HEK293 (cell line): ENCODE measurements around the gene ACSL5.

Source experiments
- GLI2 ChIP-seq: fragments of 450-650 bp; formaldehyde crosslinking; IDR thresholded peaks from 2 replicates; pipeline ENCODE4; 2017; ENCODE audit warnings: missing biosample characterization, missing genetic modification characterization, low read depth, borderline replicate concordance
- KLF7 ChIP-seq: fragments of 450-650 bp; formaldehyde crosslinking; IDR thresholded peaks from 2 replicates; pipeline ENCODE4 v1.5.1; 2016; ENCODE audit warnings: missing biosample characterization, missing genetic modification characterization, borderline replicate concordance
- MZF1 ChIP-seq: fragments of 450-650 bp; formaldehyde crosslinking; IDR thresholded peaks from 2 replicates; pipeline ENCODE4 v1.5.1; 2017; ENCODE audit warnings: missing biosample characterization, missing genetic modification characterization, borderline replicate concordance
- SP3 ChIP-seq: fragments of 450-650 bp; formaldehyde crosslinking; IDR thresholded peaks from 2 replicates; pipeline ENCODE4 v1.5.1; 2016; ENCODE audit warnings: missing biosample characterization, missing genetic modification characterization
- SP7 ChIP-seq: fragments of 450-650 bp; formaldehyde crosslinking; IDR thresholded peaks from 2 replicates; pipeline ENCODE4 v1.5.1; 2016; ENCODE audit warnings: missing biosample characterization, missing genetic modification characterization
- ZEB2 ChIP-seq: fragments of 450-650 bp; formaldehyde crosslinking; IDR thresholded peaks from 2 replicates; pipeline ENCODE4 v1.5.1; 2016; ENCODE audit warnings: missing biosample characterization, missing genetic modification characterization
- ZFHX2 ChIP-seq: fragments of 450-650 bp; formaldehyde crosslinking; conservative IDR thresholded peaks from 2 replicates; pipeline ENCODE4 v1.5.1; 2016; ENCODE audit warnings: missing biosample characterization, missing genetic modification characterization
- ZFP3 ChIP-seq: fragments of 450-650 bp; formaldehyde crosslinking; IDR thresholded peaks from 2 replicates; pipeline ENCODE4 v1.5.1; 2016; ENCODE audit warnings: low read depth, missing biosample characterization, missing genetic modification characterization
- ZNF214 ChIP-seq: fragments of 450-650 bp; formaldehyde crosslinking; IDR thresholded peaks from 2 replicates; pipeline ENCODE4 v1.5.1; 2017; ENCODE audit warnings: missing biosample characterization, mild to moderate bottlenecking, missing genetic modification characterization, borderline replicate concordance
- ZNF350 ChIP-seq: fragments of 450-650 bp; formaldehyde crosslinking; IDR thresholded peaks from 2 replicates; pipeline ENCODE4 v1.5.0; 2017; ENCODE audit warnings: missing biosample characterization, mild to moderate bottlenecking, missing genetic modification characterization
- ZNF426 ChIP-seq: fragments of 450-650 bp; formaldehyde crosslinking; IDR thresholded peaks from 2 replicates; pipeline ENCODE4 v1.5.1; 2017; ENCODE audit warnings: missing biosample characterization, missing genetic modification characterization, mild to moderate bottlenecking, inconsistent platforms, moderate library complexity
- ZNF548 ChIP-seq: fragments of 450-650 bp; formaldehyde crosslinking; IDR thresholded peaks from 2 replicates; pipeline ENCODE4 v1.5.1; 2016; ENCODE audit warnings: missing biosample characterization, missing genetic modification characterization
- ZNF585B ChIP-seq: fragments of 450-650 bp; formaldehyde crosslinking; IDR thresholded peaks from 2 replicates; pipeline ENCODE4 v1.5.1; 2016; ENCODE audit warnings: missing biosample characterization, missing genetic modification characterization
- ZNF624 ChIP-seq: fragments of 450-650 bp; formaldehyde crosslinking; IDR thresholded peaks from 2 replicates; pipeline ENCODE4 v1.5.1; 2017; ENCODE audit warnings: missing biosample characterization, missing genetic modification characterization
- ZNF707 ChIP-seq: fragments of 450-650 bp; formaldehyde crosslinking; IDR thresholded peaks from 2 replicates; pipeline ENCODE4 v1.5.1; 2016; ENCODE audit warnings: missing biosample characterization, missing genetic modification characterization
- ZNF785 ChIP-seq: fragments of 450-650 bp; formaldehyde crosslinking; IDR thresholded peaks from 2 replicates; pipeline ENCODE4 v1.5.1; 2016; ENCODE audit warnings: missing biosample characterization, missing genetic modification characterization
- ZNF792 ChIP-seq: fragments of 450-650 bp; formaldehyde crosslinking; IDR thresholded peaks from 2 replicates; pipeline ENCODE4 v1.5.1; 2016; ENCODE audit warnings: missing biosample characterization, missing genetic modification characterization
- TF ChIP-seq, protein P1 (sequence below): fragments of 450-650 bp; formaldehyde crosslinking; IDR thresholded peaks from 2 replicates; pipeline ENCODE4 v1.5.1; 2016; ENCODE audit warnings: missing biosample characterization, missing genetic modification characterization
- TF ChIP-seq, protein P2 (sequence below): fragments of 450-650 bp; formaldehyde crosslinking; optimal IDR thresholded peaks from 2 replicates; pipeline ENCODE3; 2016; ENCODE audit warnings: missing biosample characterization, mild to moderate bottlenecking, missing genetic modification characterization
- TF ChIP-seq, protein P3 (sequence below): fragments of 450-650 bp; formaldehyde crosslinking; IDR thresholded peaks from 2 replicates; pipeline ENCODE4 v1.5.1; 2016; ENCODE audit warnings: missing biosample characterization, missing genetic modification characterization
- TF ChIP-seq, protein P4 (sequence below): fragments of 450-650 bp; formaldehyde crosslinking; IDR thresholded peaks from 2 replicates; pipeline ENCODE4 v1.5.1; 2017; ENCODE audit warnings: missing biosample characterization, missing genetic modification characterization
- TF ChIP-seq, protein P5 (sequence below): fragments of 450-650 bp; formaldehyde crosslinking; IDR thresholded peaks from 2 replicates; pipeline ENCODE4 v1.5.1; 2016; ENCODE audit warnings: missing biosample characterization, missing genetic modification characterization
- TF ChIP-seq, protein P6 (sequence below): fragments of 450-650 bp; formaldehyde crosslinking; IDR thresholded peaks from 2 replicates; pipeline ENCODE4 v1.5.1; 2016; ENCODE audit warnings: missing biosample characterization, missing genetic modification characterization
- TF ChIP-seq, protein P7 (sequence below): fragments of 450-650 bp; formaldehyde crosslinking; IDR thresholded peaks from 2 replicates; pipeline ENCODE4 v1.5.0; 2017; ENCODE audit warnings: missing biosample characterization, missing genetic modification characterization, borderline replicate concordance
- TF ChIP-seq, protein P8 (sequence below): fragments of 450-650 bp; formaldehyde crosslinking; IDR thresholded peaks from 2 replicates; pipeline ENCODE4 v1.5.1; 2017; ENCODE audit warnings: missing biosample characterization, missing genetic modification characterization

ACSL5 gene

DNA sequence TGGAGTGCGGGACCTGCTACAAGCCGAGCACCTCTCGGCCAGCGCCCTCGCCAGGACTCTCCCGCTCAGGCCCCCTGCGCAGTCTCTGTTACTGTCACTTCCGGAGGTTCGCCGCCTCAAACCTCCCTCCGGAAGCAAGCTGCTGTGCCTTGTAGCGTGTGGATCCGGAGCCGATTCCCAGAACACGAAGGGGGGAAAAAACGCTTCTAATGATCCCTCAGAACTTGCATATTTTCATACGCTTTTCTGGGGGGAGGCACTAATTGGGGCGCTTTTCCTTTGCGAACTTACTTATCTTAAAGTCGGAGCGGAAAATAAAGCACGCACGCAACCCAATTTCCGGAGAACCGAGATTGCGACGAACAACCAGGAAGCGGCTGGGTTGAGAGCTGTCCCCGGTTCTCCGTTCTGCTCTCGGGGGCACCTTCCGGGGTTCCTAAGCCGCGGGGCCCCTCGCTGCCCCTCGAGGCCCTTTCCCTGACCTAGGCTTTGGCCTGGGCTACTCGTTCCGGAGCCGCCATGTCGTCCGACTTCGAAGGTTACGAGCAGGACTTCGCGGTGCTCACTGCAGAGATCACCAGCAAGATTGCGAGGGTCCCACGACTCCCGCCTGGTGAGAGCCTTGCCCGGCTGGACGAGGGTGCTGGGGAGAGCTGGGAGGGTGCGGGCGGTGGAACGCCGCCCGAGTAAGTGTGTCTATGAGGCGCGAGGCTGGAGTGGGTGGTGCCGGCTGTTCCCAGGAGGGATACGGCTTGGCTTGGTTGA is 73.1 kb downstream of the ACSL5 start, which contains the start of the genes VTI1A and ZDHHC6 (continued):
- TF ChIP-seq ZNF707 (tag by site-specific recombination) (no peak), GLI2 (tag by site-specific recombination) (no peak), ZNF350 (tag by site-specific recombination) (no peak), ZFP3 (tag by site-specific recombination) (0 out of 2 replicates have a peak, but pooled peaks have one; percentile 46), MZF1 (tag by site-specific recombination) (no peak; the same call in 1 of the 2 replicates), ZNF624 (tag by site-specific recombination) (0 out of 2 replicates have a peak, but pooled peaks have one; percentile 24), ZNF548 (tag by site-specific recombination) (no peak), ZNF792 (no peak), SP3 (tag by site-specific recombination) (peak; percentile 65), ZNF426 (tag by site-specific recombination) (0 out of 2 replicates have a peak, but pooled peaks have one; percentile 13), ZEB2 (peak; percentile 78), KLF7 (tag by site-specific recombination) (peak; percentile 67; the same call in 1 of the 2 replicates), ZNF585B (tag by site-specific recombination) (no peak), ZFHX2 (tag by site-specific recombination) (no peak), ZNF214 (tag by site-specific recombination) (no peak), SP7 (tag by site-specific recombination) (peak; percentile 85), ZNF785 (tag by site-specific recombination) (no peak)
- TF ChIP-seq, protein P1, sequence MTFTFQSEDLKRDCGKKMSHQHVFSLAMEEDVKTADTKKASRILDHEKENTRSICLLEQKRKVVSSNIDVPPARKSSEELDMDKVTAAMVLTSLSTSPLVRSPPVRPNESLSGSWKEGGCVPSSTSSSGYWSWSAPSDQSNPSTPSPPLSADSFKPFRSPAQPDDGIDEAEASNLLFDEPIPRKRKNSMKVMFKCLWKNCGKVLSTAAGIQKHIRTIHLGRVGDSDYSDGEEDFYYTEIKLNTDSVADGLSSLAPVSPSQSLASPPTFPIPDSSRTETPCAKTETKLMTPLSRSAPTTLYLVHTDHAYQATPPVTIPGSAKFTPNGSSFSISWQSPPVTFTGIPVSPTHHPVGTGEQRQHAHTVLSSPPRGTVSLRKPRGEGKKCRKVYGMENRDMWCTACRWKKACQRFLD (tag by site-specific recombination), result no peak
- TF ChIP-seq, protein P2, sequence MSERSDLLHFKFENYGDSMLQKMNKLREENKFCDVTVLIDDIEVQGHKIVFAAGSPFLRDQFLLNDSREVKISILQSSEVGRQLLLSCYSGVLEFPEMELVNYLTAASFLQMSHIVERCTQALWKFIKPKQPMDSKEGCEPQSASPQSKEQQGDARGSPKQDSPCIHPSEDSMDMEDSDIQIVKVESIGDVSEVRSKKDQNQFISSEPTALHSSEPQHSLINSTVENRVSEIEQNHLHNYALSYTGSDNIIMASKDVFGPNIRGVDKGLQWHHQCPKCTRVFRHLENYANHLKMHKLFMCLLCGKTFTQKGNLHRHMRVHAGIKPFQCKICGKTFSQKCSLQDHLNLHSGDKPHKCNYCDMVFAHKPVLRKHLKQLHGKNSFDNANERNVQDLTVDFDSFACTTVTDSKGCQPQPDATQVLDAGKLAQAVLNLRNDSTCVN (tag by site-specific recombination), result peak; percentile 29
- TF ChIP-seq, protein P3, sequence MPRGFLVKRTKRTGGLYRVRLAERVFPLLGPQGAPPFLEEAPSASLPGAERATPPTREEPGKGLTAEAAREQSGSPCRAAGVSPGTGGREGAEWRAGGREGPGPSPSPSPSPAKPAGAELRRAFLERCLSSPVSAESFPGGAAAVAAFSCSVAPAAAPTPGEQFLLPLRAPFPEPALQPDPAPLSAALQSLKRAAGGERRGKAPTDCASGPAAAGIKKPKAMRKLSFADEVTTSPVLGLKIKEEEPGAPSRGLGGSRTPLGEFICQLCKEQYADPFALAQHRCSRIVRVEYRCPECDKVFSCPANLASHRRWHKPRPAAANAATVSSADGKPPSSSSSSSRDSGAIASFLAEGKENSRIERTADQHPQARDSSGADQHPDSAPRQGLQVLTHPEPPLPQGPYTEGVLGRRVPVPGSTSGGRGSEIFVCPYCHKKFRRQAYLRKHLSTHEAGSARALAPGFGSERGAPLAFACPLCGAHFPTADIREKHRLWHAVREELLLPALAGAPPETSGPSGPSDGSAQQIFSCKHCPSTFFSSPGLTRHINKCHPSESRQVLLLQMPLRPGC (tag by site-specific recombination), result peak; percentile 76; the same call in 1 of the 2 replicates
- TF ChIP-seq, protein P4, sequence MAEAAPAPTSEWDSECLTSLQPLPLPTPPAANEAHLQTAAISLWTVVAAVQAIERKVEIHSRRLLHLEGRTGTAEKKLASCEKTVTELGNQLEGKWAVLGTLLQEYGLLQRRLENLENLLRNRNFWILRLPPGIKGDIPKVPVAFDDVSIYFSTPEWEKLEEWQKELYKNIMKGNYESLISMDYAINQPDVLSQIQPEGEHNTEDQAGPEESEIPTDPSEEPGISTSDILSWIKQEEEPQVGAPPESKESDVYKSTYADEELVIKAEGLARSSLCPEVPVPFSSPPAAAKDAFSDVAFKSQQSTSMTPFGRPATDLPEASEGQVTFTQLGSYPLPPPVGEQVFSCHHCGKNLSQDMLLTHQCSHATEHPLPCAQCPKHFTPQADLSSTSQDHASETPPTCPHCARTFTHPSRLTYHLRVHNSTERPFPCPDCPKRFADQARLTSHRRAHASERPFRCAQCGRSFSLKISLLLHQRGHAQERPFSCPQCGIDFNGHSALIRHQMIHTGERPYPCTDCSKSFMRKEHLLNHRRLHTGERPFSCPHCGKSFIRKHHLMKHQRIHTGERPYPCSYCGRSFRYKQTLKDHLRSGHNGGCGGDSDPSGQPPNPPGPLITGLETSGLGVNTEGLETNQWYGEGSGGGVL (tag by site-specific recombination), result peak; percentile 31; the same call in 1 of the 2 replicates
- TF ChIP-seq, protein P5, sequence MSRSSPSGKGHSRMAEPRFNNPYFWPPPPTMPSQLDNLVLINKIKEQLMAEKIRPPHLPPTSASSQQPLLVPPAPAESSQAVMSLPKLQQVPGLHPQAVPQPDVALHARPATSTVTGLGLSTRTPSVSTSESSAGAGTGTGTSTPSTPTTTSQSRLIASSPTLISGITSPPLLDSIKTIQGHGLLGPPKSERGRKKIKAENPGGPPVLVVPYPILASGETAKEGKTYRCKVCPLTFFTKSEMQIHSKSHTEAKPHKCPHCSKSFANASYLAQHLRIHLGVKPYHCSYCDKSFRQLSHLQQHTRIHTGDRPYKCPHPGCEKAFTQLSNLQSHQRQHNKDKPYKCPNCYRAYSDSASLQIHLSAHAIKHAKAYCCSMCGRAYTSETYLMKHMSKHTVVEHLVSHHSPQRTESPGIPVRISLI (tag by site-specific recombination), result no peak; the same call in 1 of the 2 replicates
- TF ChIP-seq, protein P6, sequence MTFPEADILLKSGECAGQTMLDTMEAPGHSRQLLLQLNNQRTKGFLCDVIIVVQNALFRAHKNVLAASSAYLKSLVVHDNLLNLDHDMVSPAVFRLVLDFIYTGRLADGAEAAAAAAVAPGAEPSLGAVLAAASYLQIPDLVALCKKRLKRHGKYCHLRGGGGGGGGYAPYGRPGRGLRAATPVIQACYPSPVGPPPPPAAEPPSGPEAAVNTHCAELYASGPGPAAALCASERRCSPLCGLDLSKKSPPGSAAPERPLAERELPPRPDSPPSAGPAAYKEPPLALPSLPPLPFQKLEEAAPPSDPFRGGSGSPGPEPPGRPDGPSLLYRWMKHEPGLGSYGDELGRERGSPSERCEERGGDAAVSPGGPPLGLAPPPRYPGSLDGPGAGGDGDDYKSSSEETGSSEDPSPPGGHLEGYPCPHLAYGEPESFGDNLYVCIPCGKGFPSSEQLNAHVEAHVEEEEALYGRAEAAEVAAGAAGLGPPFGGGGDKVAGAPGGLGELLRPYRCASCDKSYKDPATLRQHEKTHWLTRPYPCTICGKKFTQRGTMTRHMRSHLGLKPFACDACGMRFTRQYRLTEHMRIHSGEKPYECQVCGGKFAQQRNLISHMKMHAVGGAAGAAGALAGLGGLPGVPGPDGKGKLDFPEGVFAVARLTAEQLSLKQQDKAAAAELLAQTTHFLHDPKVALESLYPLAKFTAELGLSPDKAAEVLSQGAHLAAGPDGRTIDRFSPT (tag by site-specific recombination), result no peak
- TF ChIP-seq, protein P7, sequence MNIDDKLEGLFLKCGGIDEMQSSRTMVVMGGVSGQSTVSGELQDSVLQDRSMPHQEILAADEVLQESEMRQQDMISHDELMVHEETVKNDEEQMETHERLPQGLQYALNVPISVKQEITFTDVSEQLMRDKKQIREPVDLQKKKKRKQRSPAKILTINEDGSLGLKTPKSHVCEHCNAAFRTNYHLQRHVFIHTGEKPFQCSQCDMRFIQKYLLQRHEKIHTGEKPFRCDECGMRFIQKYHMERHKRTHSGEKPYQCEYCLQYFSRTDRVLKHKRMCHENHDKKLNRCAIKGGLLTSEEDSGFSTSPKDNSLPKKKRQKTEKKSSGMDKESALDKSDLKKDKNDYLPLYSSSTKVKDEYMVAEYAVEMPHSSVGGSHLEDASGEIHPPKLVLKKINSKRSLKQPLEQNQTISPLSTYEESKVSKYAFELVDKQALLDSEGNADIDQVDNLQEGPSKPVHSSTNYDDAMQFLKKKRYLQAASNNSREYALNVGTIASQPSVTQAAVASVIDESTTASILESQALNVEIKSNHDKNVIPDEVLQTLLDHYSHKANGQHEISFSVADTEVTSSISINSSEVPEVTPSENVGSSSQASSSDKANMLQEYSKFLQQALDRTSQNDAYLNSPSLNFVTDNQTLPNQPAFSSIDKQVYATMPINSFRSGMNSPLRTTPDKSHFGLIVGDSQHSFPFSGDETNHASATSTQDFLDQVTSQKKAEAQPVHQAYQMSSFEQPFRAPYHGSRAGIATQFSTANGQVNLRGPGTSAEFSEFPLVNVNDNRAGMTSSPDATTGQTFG (tag by site-specific recombination), result no peak
- TF ChIP-seq, protein P8, sequence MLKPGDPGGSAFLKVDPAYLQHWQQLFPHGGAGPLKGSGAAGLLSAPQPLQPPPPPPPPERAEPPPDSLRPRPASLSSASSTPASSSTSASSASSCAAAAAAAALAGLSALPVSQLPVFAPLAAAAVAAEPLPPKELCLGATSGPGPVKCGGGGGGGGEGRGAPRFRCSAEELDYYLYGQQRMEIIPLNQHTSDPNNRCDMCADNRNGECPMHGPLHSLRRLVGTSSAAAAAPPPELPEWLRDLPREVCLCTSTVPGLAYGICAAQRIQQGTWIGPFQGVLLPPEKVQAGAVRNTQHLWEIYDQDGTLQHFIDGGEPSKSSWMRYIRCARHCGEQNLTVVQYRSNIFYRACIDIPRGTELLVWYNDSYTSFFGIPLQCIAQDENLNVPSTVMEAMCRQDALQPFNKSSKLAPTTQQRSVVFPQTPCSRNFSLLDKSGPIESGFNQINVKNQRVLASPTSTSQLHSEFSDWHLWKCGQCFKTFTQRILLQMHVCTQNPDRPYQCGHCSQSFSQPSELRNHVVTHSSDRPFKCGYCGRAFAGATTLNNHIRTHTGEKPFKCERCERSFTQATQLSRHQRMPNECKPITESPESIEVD (tag by site-specific recombination), result no peak
